Peyer's patch (tissue), 4 donors: ENCODE results near the gene CNPY4. TPM values are rescaled to one million over a fixed set of nuclear protein-coding genes. Genes with fewer than 3 reads are reported as not detected.

Source experiments
- DNase-seq, 3 donors: peaks; one replicate each; pipeline ENCODE4 v3.0.0-alpha.2; 2017 to 2019
- H3K27ac ChIP-seq, 4 donors: fragments of 200-600 bp; sonication (generic); one replicate each; pipeline ENCODE4 v1.5.1; 2016 to 2019
- H3K27me3 ChIP-seq, 2 donors: fragments of 200-600 bp; sonication (generic); one replicate each; pipeline ENCODE4 v1.5.1; 2019
- H3K36me3 ChIP-seq, 3 donors: fragments of 200-600 bp; sonication (generic); one replicate each; pipeline ENCODE4 v1.5.1; 2016 to 2019
- H3K4me1 ChIP-seq, 4 donors: fragments of 200-600 bp; sonication (generic); one replicate each; pipeline ENCODE4 v1.5.1; 2016 to 2019
- H3K4me3 ChIP-seq, 4 donors: fragments of 200-600 bp; sonication (generic); 1 replicate in 3 of 4; 2 replicates in 1 of 4; pipeline ENCODE4 v1.5.1; 2016 to 2019; ENCODE audit warnings: mild to moderate bottlenecking in 1 of 4
- H3K9me3 ChIP-seq, 4 donors: fragments of 200-600 bp; sonication (generic); one replicate each; pipeline ENCODE4 v1.5.1; 2016 to 2019; ENCODE audit warnings: mild to moderate bottlenecking in 1 of 4
- POLR2A ChIP-seq, 2 donors: fragments of 450-650 bp; IDR thresholded peaks; one replicate each; pipeline ENCODE4 v1.5.1; 2017; ENCODE audit warnings: antibody characterized with exemption in 2 of 2, mild to moderate bottlenecking in 2 of 2, moderate library complexity in 2 of 2
- total RNA-seq, 4 donors: library from RNA; depleted of rRNA; stranded (reverse); fragments of >200 nt; gene quantifications; one replicate each; pipeline ENCODE4 v1.1.0, GENCODE V29; 2016
- TF ChIP-seq, protein P1 (sequence below), 6 experiments: fragments of 450-650 bp in 4 of 6; fragments of 200-600 bp in 2 of 6; sonication (generic) in 1 of 6; IDR thresholded peaks; one replicate each; pipeline ENCODE4 v1.5.1; 2017 to 2019; ENCODE audit warnings: antibody characterized with exemption in 6 of 6, mild to moderate bottlenecking in 3 of 6, moderate library complexity in 1 of 6

The CNPY4 gene
- total RNA-seq, 4 donors from 2014 or later = 4.6 to 23.9 (median 6.3) TPM

DNA sequence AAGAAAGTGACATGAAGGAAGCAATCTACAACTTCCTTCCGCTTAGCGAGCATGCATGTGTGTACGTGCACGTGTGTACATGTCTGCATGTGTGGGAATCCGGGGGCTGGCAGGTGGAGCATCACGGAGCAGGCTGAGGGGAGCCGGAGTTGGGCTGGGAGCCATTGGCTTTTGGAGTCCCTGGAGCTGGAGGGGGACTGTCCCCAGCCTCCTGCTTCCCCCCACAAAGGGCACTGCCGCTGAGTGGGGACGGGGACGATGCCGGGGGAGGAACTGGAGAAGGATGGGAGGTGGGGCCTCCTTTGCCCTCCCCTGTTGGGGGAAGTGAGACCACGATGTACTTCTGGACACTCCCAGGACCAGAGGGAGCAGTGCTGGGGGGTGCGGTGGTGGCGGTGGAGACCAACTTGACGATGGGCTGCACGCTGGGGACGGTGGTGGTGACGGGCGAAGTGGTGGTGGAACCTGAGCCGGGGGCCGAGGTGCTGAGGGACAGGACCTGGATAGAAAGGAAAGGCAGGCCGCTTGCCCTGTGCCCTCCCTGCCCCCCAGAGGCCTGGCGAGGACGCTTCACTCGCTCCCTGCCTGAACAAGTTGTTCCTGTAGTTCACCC lies 12.2 kb upstream of the CNPY4 start:
- Histone ChIP-seq H3K4me1 (peaks cover 0 to 6% (median 1%) of the 10 kb centered on the region in 4 donors), H3K27ac (no peak overlapping the region), H3K36me3 (peaks cover 0 to 87% (median 0%) of the 10 kb centered on the region in 3 donors), H3K9me3 (no peaks in the 10 kb centered on the region), H3K27me3 (no peaks in the 10 kb centered on the region), H3K4me3 (no peak overlapping the region)
- TF ChIP-seq, protein P1, sequence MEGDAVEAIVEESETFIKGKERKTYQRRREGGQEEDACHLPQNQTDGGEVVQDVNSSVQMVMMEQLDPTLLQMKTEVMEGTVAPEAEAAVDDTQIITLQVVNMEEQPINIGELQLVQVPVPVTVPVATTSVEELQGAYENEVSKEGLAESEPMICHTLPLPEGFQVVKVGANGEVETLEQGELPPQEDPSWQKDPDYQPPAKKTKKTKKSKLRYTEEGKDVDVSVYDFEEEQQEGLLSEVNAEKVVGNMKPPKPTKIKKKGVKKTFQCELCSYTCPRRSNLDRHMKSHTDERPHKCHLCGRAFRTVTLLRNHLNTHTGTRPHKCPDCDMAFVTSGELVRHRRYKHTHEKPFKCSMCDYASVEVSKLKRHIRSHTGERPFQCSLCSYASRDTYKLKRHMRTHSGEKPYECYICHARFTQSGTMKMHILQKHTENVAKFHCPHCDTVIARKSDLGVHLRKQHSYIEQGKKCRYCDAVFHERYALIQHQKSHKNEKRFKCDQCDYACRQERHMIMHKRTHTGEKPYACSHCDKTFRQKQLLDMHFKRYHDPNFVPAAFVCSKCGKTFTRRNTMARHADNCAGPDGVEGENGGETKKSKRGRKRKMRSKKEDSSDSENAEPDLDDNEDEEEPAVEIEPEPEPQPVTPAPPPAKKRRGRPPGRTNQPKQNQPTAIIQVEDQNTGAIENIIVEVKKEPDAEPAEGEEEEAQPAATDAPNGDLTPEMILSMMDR (IDR thresholded peaks at IDR 0.05) = no peak
- no peak for TF ChIP-seq POLR2A (IDR thresholded peaks at IDR 0.05)
- no peak for DNase-seq

DNA sequence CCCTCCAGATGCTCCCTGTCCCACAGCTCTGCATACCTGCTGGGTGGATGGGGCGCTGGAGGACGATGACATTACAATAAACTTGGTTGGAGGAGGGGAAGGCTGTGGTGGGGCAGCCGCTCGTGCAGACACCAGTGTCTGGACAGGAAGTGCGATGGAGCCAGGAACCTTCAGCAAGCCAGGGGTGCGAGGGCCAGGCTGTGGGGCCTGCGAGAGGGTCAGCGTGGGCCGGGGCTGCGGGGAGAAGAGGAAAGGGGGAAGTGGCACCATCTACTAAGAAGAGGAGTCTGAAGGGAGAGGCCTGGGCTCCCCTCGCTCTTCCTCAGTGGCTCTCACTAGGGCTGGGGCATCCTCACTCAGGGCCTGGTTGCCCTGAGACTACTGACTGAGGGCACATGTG lies 11.5 kb upstream of the CNPY4 start:
- DNase-seq = no peak
- TF ChIP-seq, protein P1 (IDR thresholded peaks at IDR 0.05) = no peak
- TF ChIP-seq POLR2A (IDR thresholded peaks at IDR 0.05) = no peak
- no peaks in the 10 kb centered on the region for H3K4me1 ChIP-seq
- H3K9me3 ChIP-seq = no peaks in the 10 kb centered on the region
- no peaks in the 10 kb centered on the region for H3K27me3 ChIP-seq
- H3K27ac ChIP-seq = no peak overlapping the region
- H3K4me3 ChIP-seq = no peak overlapping the region
- peaks cover 0 to 93% (median 0%) of the 10 kb centered on the region in 3 donors for H3K36me3 ChIP-seq

DNA sequence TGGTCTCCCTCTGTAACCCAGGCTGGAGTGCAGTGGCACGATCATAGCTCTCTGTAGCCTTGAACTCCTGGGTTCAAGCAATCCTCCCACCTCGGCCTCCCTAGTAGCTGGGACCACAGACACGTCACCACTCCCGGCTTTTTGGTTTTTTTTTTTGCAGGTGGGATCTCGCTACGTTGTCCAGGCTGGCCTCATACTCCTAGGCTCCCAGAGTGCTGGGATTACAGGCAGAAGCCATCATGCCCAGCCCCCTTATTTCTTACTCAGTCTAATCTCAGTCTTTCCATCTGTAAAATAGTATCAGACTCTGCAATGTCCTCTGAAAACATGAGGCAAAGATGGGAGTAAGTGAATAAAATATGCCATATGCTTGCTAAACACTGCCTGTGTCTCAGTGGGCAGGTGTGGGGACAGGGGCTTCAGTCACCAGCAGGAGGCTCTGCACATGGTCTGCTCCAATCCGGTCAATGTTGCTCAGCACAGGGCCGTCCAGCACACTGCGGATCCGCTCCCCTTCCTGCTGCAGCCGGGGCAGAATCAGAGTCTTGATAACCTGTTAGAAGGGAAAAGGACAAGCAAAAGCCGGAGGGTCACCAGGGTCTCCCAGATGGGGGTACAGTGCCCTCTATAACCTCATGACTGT lies 9.8 kb upstream of the CNPY4 start:
- H3K4me1 ChIP-seq = no peaks in the 10 kb centered on the region
- H3K4me3 ChIP-seq = no peak overlapping the region
- no peak overlapping the region for H3K27ac ChIP-seq
- H3K27me3 ChIP-seq = no peaks in the 10 kb centered on the region
- no peaks in the 10 kb centered on the region for H3K9me3 ChIP-seq
- DNase-seq = no peak
- H3K36me3 ChIP-seq = peaks cover 0 to 94% (median 0%) of the 10 kb centered on the region in 3 donors
- TF ChIP-seq POLR2A (IDR thresholded peaks at IDR 0.05) = no peak
- TF ChIP-seq, protein P1 (IDR thresholded peaks at IDR 0.05) = no peak

DNA sequence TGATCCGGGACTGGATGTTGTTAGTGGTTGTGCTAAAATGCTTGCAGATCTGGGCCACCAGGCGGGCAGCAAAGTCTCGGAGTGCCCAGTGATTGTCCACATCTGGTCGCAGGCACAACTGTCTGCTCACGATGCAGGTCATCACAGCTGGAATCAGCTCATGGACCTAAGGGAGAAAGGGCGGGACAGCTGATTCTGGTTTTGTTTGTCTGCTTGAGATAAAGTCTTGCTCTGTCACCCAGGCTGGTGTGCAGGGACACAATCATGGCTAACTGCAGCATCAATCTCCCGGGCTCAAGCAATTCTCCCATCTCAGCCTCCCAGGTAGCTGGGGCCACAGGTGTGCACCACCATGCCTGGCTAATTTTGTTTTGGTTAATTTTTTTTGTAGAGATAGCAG lies 8.3 kb upstream of the CNPY4 start:
- H3K27ac ChIP-seq = no peak overlapping the region
- TF ChIP-seq, protein P1 (IDR thresholded peaks at IDR 0.05) = no peak
- no peak for TF ChIP-seq POLR2A (IDR thresholded peaks at IDR 0.05)
- no peaks in the 10 kb centered on the region for H3K27me3 ChIP-seq
- no peak overlapping the region for H3K4me3 ChIP-seq
- DNase-seq = no peak
- H3K36me3 ChIP-seq = peaks cover 0 to 81% (median 0%) of the 10 kb centered on the region in 3 donors
- H3K9me3 ChIP-seq = no peaks in the 10 kb centered on the region
- H3K4me1 ChIP-seq = no peaks in the 10 kb centered on the region

DNA sequence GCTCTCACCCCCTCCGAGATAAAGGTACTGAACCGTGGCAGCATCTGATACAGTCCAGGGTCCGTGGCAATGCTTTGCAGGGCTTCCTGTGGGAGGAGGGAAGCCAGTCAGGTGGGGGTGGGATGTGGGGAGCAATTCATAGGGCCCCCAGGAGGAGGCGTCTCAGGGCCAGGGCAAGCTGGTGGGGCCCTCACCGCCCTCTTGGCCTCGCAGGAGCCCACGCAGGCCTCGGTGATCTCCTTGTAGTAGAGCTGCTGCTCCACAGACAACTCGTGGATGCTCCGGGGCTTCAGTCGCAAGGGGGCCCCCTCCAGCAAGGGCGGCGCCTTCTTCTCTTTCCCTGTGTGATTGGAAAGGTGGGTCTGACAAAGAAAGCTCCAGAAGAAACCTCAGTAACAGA lies 7.5 kb upstream of the CNPY4 start:
- TF ChIP-seq, protein P1 (IDR thresholded peaks at IDR 0.05) = no peak
- no peak for TF ChIP-seq POLR2A (IDR thresholded peaks at IDR 0.05)
- Histone ChIP-seq H3K27me3 (no peaks in the 10 kb centered on the region), H3K4me1 (no peaks in the 10 kb centered on the region), H3K27ac (no peak overlapping the region), H3K36me3 (peaks cover 0 to 73% (median 0%) of the 10 kb centered on the region in 3 donors), H3K9me3 (no peaks in the 10 kb centered on the region), H3K4me3 (no peak overlapping the region)
- DNase-seq = no peak
